Cardiac muscle cell (in vitro differentiated cells and primary cell): ENCODE data around the gene EVI2B. TPM values are rescaled to one million over a fixed set of nuclear protein-coding genes. Genes with fewer than 3 reads are reported as not detected.
"Not testable (repeated sequence)": the region's sequence is repeated elsewhere in the genome, so short reads cannot be mapped to it uniquely, and the experiment has no call there.

ENCODE experiments used
- DNase-seq, 2 donors: peaks; one replicate each; pipeline versions ENCODE4 v3.0.0 to v3.0.0-alpha.2; 2010 to 2017; ENCODE audit warnings: low read depth in 1 of 2, low spot score in 1 of 2
- H3K27ac ChIP-seq: fragments of 200-600 bp; sonication (generic); 2 replicates; pipeline ENCODE4 v1.5.1; 2016
- H3K27me3 ChIP-seq: fragments of 200-600 bp; sonication (generic); 2 replicates; pipeline ENCODE4 v1.6.0; 2016; ENCODE audit warnings: control low read depth
- H3K36me3 ChIP-seq: fragments of 200-600 bp; sonication (generic); 2 replicates; pipeline ENCODE4 v1.5.1; 2016; ENCODE audit warnings: control low read depth
- H3K4me1 ChIP-seq: fragments of 200-600 bp; sonication (generic); 2 replicates; pipeline ENCODE4 v1.8.1; 2017; ENCODE audit warnings: low read depth, mild to moderate bottlenecking, mixed run types
- H3K4me3 ChIP-seq: fragments of 200-600 bp; sonication (generic); 2 replicates; pipeline ENCODE4 v1.5.1; 2016; ENCODE audit warnings: mild to moderate bottlenecking
- H3K9me3 ChIP-seq: fragments of 200-600 bp; sonication (generic); 2 replicates; pipeline ENCODE4 v1.5.1; 2017; ENCODE audit warnings: low read depth, mild to moderate bottlenecking, control low read depth
- polyA plus RNA-seq: library from polyadenylated mRNA; unstranded; fragments of >200 nt; fragmentation: Nextera tagmentation; extraction: Ambion mirVana; gene quantifications from 2 replicates; pipeline ENCODE4 v1.2.1, GENCODE V29; 2016
- total RNA-seq: library from RNA; depleted of rRNA; stranded (reverse); fragments of >200 nt; gene quantifications from 2 replicates; pipeline ENCODE4 v1.2.3, GENCODE V29; 2016
- TF ChIP-seq, protein P1 (sequence below): IDR thresholded peaks from 2 replicates; pipeline ENCODE4 v1.5.1; 2012; ENCODE audit warnings: low read depth, mild to moderate bottlenecking, low read length

The EVI2B gene
- total RNA-seq (not detected in 2 replicates), polyA plus RNA-seq (0.42 and 1.2 TPM in 2 replicates)

DNA sequence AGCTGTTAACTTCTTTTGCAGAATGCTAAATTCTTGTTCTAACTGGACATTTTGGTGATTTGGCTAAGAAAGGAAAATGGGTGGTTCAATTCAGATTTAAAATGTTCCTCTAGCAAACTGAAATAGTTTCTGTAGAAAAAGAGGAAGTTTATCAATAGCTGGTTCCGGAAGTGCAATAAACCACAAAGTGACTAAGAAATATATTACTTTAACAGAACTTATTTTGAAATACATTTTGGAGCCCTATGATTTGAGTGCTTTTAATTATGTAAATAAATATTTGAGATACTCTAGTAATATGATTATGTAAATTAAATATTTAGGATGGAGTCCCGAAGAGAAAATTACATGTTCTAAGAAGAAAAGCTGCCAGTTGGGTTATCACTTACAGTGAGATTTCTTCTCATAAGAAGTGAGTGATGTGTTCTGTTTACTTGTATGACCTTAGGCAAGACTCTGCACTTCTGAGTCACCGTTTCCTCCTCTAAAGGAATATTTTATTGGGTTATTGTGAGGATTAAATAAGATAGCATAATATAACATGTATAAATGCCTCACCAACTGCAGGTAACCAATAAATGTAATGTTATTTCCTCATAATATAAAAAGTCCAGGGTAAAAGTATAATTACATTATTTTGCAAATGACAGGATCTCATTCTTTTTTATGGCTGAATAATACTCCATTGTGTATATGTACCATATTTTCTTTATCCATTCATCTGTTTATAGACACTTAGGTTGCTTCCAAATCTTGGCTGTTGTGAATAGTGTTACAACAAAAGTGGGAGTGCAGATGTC is at the start of gene EVI2B:
Gene EVI2B (minus strand): TSS at position 73 of the 800 bp plus-strand sequence. CDS start 8,445 bp downstream, outside the sequence.
- H3K9me3 ChIP-seq = no peaks in the 10 kb centered on the region
- H3K27me3 ChIP-seq = no peaks in the 10 kb centered on the region
- H3K27ac ChIP-seq = no peak within 1 kb of the TSS
- TF ChIP-seq, protein P1, sequence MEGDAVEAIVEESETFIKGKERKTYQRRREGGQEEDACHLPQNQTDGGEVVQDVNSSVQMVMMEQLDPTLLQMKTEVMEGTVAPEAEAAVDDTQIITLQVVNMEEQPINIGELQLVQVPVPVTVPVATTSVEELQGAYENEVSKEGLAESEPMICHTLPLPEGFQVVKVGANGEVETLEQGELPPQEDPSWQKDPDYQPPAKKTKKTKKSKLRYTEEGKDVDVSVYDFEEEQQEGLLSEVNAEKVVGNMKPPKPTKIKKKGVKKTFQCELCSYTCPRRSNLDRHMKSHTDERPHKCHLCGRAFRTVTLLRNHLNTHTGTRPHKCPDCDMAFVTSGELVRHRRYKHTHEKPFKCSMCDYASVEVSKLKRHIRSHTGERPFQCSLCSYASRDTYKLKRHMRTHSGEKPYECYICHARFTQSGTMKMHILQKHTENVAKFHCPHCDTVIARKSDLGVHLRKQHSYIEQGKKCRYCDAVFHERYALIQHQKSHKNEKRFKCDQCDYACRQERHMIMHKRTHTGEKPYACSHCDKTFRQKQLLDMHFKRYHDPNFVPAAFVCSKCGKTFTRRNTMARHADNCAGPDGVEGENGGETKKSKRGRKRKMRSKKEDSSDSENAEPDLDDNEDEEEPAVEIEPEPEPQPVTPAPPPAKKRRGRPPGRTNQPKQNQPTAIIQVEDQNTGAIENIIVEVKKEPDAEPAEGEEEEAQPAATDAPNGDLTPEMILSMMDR = no peak
- peaks cover 1% of the 10 kb centered on the region for H3K4me1 ChIP-seq
- H3K36me3 ChIP-seq = no peaks in the 10 kb centered on the region
- no peak within 1 kb of the TSS for H3K4me3 ChIP-seq
- peak in 1 of 2 donors; percentile 75 for DNase-seq

GRCh38 chr17:31357839-31358394 is 44.1 kb upstream of the EVI2B start:
- H3K4me3 ChIP-seq = no peak overlapping the region
- H3K27ac ChIP-seq = no peak overlapping the region
- H3K36me3 ChIP-seq = peaks cover 45% of the 10 kb centered on the region
- H3K27me3 ChIP-seq = no peaks in the 10 kb centered on the region
- H3K4me1 ChIP-seq = no peaks in the 10 kb centered on the region
- DNase-seq = no peak
- TF ChIP-seq, protein P1 = no peak
- no peaks in the 10 kb centered on the region for H3K9me3 ChIP-seq

- no peaks in the 10 kb centered on the region for H3K27me3 ChIP-seq
- H3K4me3 ChIP-seq = no peak overlapping the region
- no peak overlapping the region for H3K27ac ChIP-seq
- no peak for DNase-seq
- H3K9me3 ChIP-seq = no peaks in the 10 kb centered on the region
- H3K4me1 ChIP-seq = no peaks in the 10 kb centered on the region
- peaks cover 45% of the 10 kb centered on the region for H3K36me3 ChIP-seq
- TF ChIP-seq, protein P1 = no peak
Measured at GRCh38 chr17:31357091-31357490, 43.2 kb upstream of the EVI2B start.

- no peak for DNase-seq
- TF ChIP-seq, protein P1 = no peak
- Histone ChIP-seq H3K4me3 (no peak overlapping the region), H3K9me3 (no peaks in the 10 kb centered on the region), H3K27ac (no peak overlapping the region), H3K4me1 (no peaks in the 10 kb centered on the region), H3K36me3 (peaks cover 44% of the 10 kb centered on the region), H3K27me3 (no peaks in the 10 kb centered on the region)
Measured at GRCh38 chr17:31355935-31356334, 42.1 kb upstream of the EVI2B start.

DNA sequence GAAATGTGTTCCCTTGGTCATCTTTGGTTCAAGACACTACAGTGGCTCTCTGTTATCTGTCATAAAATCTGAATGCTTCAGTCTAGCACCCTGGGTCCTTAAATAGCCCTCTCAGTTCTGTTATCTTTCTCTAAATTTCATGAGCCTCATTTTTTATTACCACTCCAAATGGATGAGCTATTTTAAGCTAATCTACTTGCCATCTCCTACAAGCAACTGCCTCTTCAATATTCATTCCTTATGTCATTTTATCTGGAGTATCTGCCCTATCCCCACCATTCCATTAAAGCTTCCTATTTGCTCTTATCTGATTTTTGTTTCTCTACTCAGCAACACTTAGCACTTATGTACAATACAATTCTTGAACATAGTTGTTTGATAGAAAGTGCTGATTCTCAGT is 35.6 kb upstream of the EVI2B start:
- Histone ChIP-seq H3K36me3 (peaks cover 41% of the 10 kb centered on the region), H3K27me3 (no peaks in the 10 kb centered on the region), H3K4me1 (peaks cover 5% of the 10 kb centered on the region), H3K4me3 (no peak overlapping the region), H3K27ac (no peak overlapping the region), H3K9me3 (no peaks in the 10 kb centered on the region)
- TF ChIP-seq, protein P1 = no peak
- DNase-seq = no peak

DNA sequence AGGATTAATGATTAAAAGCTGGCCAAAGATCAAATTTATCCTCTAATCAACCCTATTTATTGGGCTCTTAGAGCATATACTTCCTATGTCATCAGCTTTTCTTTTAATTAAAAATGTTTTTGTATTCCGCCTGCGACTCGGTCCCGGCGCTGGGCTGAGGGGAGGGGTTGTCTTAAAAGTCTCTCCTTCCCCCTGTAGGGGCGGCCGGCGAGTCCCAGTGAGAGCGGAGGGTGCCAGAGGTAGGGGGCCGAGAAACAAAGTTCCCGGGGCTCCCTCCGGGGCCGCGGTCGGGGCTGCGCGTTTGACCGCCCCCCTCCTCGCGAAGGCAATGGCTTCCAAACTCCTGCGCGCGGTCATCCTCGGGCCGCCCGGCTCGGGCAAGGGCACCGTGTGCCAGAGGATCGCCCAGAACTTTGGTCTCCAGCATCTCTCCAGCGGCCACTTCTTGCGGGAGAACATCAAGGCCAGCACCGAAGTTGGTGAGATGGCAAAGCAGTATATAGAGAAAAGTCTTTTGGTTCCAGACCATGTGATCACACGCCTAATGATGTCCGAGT is 31.4 kb upstream of the EVI2B start:
- not testable (repeated sequence) for H3K27ac ChIP-seq, H3K27me3 ChIP-seq, H3K9me3 ChIP-seq, H3K4me3 ChIP-seq, DNase-seq, H3K4me1 ChIP-seq
- H3K36me3 ChIP-seq = peaks cover 25% of the 10 kb centered on the region
